Endothelial cell of umbilical vein (primary cell): ENCODE data around the gene PKN3. TPM values are rescaled to one million over a fixed set of nuclear protein-coding genes. Genes with fewer than 3 reads are reported as not detected.

Experiments
- BruUV-seq: library from RNA; stranded (reverse); fragments of 400-500 nt; replicated peaks from 2 replicates; lab custom pipeline; 2021; lab: Mats Ljungman, UMichigan
- CTCF ChIA-PET: fragments of 300-600, 350-600 bp; sonication (Branson Sonifier 250); formaldehyde crosslinking; loops from one replicate; lab custom pipeline; 2021; ENCODE audit warnings: antibody characterized with exemption, inconsistent platforms; lab: Charles Lee
- POLR2A ChIA-PET: fragments of 300-600, 350-600 bp; sonication (Branson Sonifier 250); formaldehyde crosslinking; loops from one replicate; lab custom pipeline; 2021; ENCODE audit warnings: antibody characterized with exemption, inconsistent platforms; lab: Charles Lee
- DNase-seq: peaks from one replicate; pipeline ENCODE4 v3.0.0-alpha.2; 2011; ENCODE audit warnings: low read depth, low spot score
- FAIRE-seq: peaks from 2 replicates; lab custom pipeline; 2011; peaks lifted over from hg19 to GRCh38; lab: Jason Lieb, UNC
- H2AFZ ChIP-seq: 2 replicates; pipeline ENCODE4 v1.6.0; 2012; ENCODE audit warnings: low read depth, low read length, control low read depth, inconsistent platforms
- H3K27ac ChIP-seq: 2 replicates; pipeline ENCODE4 v1.5.1; 2011; ENCODE audit warnings: low read depth, mild to moderate bottlenecking, control low read depth, low read length, moderate library complexity; ENCODE audit not compliant: insufficient read depth
- H3K27me3 ChIP-seq, 2 experiments: 2 replicates each; pipeline versions ENCODE4 v1.6.0 to v1.6.1; 2011; ENCODE audit warnings: low read length in 2 of 2, mixed read lengths in 1 of 2; ENCODE audit not compliant: control insufficient read depth in 2 of 2, insufficient read depth in 2 of 2
- H3K36me3 ChIP-seq, 2 experiments: 2 replicates in 1 of 2; 3 replicates in 1 of 2; pipeline ENCODE4 v1.5.1; 2011; ENCODE audit warnings: low read length in 2 of 2, mild to moderate bottlenecking in 1 of 2, moderate library complexity in 1 of 2; ENCODE audit not compliant: control insufficient read depth in 2 of 2, insufficient read depth in 2 of 2; ENCODE audit errors: extremely low read depth in 1 of 2
- H3K4me1 ChIP-seq: 3 replicates; pipeline ENCODE4 v1.5.1; 2011; ENCODE audit warnings: mild to moderate bottlenecking, low read length; ENCODE audit not compliant: control insufficient read depth, insufficient read depth; ENCODE audit errors: extremely low read depth
- H3K4me2 ChIP-seq: 2 replicates; pipeline ENCODE4 v1.6.1; 2011; ENCODE audit warnings: low read length, control low read depth, mixed read lengths; ENCODE audit not compliant: insufficient read depth
- H3K4me3 ChIP-seq, 3 experiments: fragments of 200-600 bp in 1 of 3; sonication (generic), shearing (Covaris generic) in 1 of 3; replicated peaks in 1 of 3; 2 replicates each; pipeline ENCODE4 v1.5.1; 2011 to 2016; ENCODE audit warnings: control low read depth in 3 of 3, low read length in 3 of 3, mild to moderate bottlenecking in 2 of 3, inconsistent platforms in 1 of 3, low read depth in 1 of 3, moderate library complexity in 1 of 3; ENCODE audit not compliant: insufficient read depth in 1 of 3
- H3K79me2 ChIP-seq: 2 replicates; pipeline ENCODE4 v1.6.0; 2012; ENCODE audit warnings: low read length, inconsistent platforms; ENCODE audit not compliant: control insufficient read depth, insufficient read depth
- H3K9ac ChIP-seq: replicated peaks from 2 replicates; pipeline ENCODE3; 2011; ENCODE audit warnings: low read length, control low read depth; ENCODE audit not compliant: insufficient read depth; ENCODE audit errors: extremely low read depth
- H3K9me1 ChIP-seq: replicated peaks from 3 replicates; pipeline ENCODE4 v1.6.0; 2011; ENCODE audit warnings: mild to moderate bottlenecking, low read length; ENCODE audit not compliant: control insufficient read depth, insufficient read depth; ENCODE audit errors: extremely low read depth
- H3K9me3 ChIP-seq: replicated peaks from 2 replicates; pipeline ENCODE4 v1.5.1; 2012; ENCODE audit warnings: low read length, inconsistent platforms; ENCODE audit not compliant: control insufficient read depth, insufficient read depth
- H4K20me1 ChIP-seq: replicated peaks from 2 replicates; pipeline ENCODE3; 2011; ENCODE audit warnings: mild to moderate bottlenecking, low read length; ENCODE audit not compliant: control insufficient read depth, insufficient read depth; ENCODE audit errors: extremely low read depth
- EZH2 ChIP-seq: IDR thresholded peaks from 2 replicates; pipeline ENCODE4 v1.6.1; 2012; ENCODE audit warnings: borderline replicate concordance, low read depth, mild to moderate bottlenecking, moderate library complexity, low read length, inconsistent platforms; ENCODE audit not compliant: severe bottlenecking
- FOS ChIP-seq: IDR thresholded peaks from 2 replicates; pipeline ENCODE4 v1.6.1; 2011; ENCODE audit warnings: mild to moderate bottlenecking, low read length, moderate library complexity, borderline replicate concordance; ENCODE audit not compliant: insufficient read depth
- GATA2 ChIP-seq: IDR thresholded peaks from 2 replicates; pipeline ENCODE4 v1.7.0; 2011; ENCODE audit warnings: low read depth, mild to moderate bottlenecking, moderate library complexity, mixed read lengths, low read length; ENCODE audit not compliant: insufficient read length, insufficient read depth
- JUN ChIP-seq: IDR thresholded peaks from 2 replicates; pipeline ENCODE4 v1.6.1; 2011; ENCODE audit warnings: borderline replicate concordance, low read depth; ENCODE audit not compliant: insufficient read length, insufficient read depth
- MAX ChIP-seq: IDR thresholded peaks from 2 replicates; pipeline ENCODE4 v1.6.1; 2011; ENCODE audit not compliant: insufficient read depth, insufficient read length
- MYC ChIP-seq: IDR thresholded peaks from one replicate; pipeline ENCODE4 v1.6.1; 2011; ENCODE audit warnings: mild to moderate bottlenecking, low read depth, low read length
- POLR2A ChIP-seq: IDR thresholded peaks from 2 replicates; pipeline ENCODE4 v1.6.1; 2012; ENCODE audit warnings: low read depth, mild to moderate bottlenecking, control low read depth, low read length
- POLR2AphosphoS5 ChIP-seq: IDR thresholded peaks from 2 replicates; pipeline ENCODE4 v1.6.1; 2012; ENCODE audit warnings: low read depth, mild to moderate bottlenecking, control low read depth, low read length, moderate library complexity; ENCODE audit not compliant: insufficient read depth
- dilution Hi-C: fragments of 300-500 bp; cut with MboI; formaldehyde crosslinking; loops from one replicate; pipeline ENCODE4 v1.15.0; 2019; ENCODE audit warnings: low sequenced_read_pairs; ENCODE audit not compliant: extremely low pct_ligation_motif_present
- intact Hi-C: fragments of 100-400 bp; cut with micrococcal nuclease; formaldehyde crosslinking; loops from one replicate; pipeline ENCODE4 v1.10.0; 2022
- polyA plus RNA-seq, 4 experiments: library from polyadenylated mRNA; depleted of rRNA in 3 of 4; stranded (reverse) in 3 of 4; unstranded in 1 of 4; fragments of >200 nt; gene quantifications; 2 replicates each; pipeline versions ENCODE4 v1.2.1 to v1.2.3, GENCODE V29; 2011 to 2012; ENCODE audit warnings: missing spikeins in 1 of 4
- total RNA-seq: library from RNA; stranded (reverse); gene quantifications from 2 replicates; pipeline ENCODE4 v1.2.3, GENCODE V29; 2021
- TF ChIP-seq, protein P1 (sequence below), 2 donors: IDR thresholded peaks; 1 replicate in 1 of 2; 2 replicates in 1 of 2; pipeline ENCODE4 v1.5.1; 2011; ENCODE audit warnings: low read length in 2 of 2, mild to moderate bottlenecking in 2 of 2, moderate library complexity in 2 of 2, control low read depth in 1 of 2, inconsistent platforms in 1 of 2, low read depth in 1 of 2; ENCODE audit not compliant: insufficient read depth in 1 of 2; ENCODE audit errors: extremely low read depth in 1 of 2

The PKN3 gene
- total and polyA plus RNA-seq, 2 donors (not counting 3 experiments of a cell fraction or from before 2014, with no cell fraction given) = 29.5 to 40.4 TPM

DNA sequence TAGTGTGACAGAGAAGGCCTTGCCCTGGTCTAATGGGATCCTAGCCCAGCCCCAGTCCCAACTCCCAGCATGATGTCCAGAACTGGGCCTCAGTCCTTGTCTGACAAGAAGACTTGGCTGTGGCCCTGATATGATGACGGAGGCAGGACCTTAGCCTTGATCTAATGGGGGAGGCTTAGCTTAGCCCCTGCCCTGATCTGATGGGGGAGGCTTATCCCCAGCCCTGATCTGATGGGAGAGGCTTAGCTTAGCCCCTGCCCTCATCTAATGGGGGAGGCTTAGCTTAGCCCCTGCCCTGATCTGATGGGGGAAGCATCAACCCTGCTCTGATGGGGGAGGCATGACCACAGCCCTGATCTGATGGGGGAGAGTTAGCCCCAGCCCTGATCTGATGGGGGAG lies 3.7 kb downstream of the PKN3 start:
- no peak overlapping the region for H3K4me3 ChIP-seq
- no TSS peak for BruUV-seq
- no peak overlapping the region for H3K4me2 ChIP-seq
- H3K79me2 ChIP-seq = peaks cover 10% of the 10 kb centered on the region
- H3K4me1 ChIP-seq = peaks cover 14% of the 10 kb centered on the region
- no peak overlapping the region for H3K27ac ChIP-seq
- TF ChIP-seq POLR2AphosphoS5 (no peak), JUN (no peak), POLR2A (no peak), GATA2 (no peak)
- TF ChIP-seq, protein P1, sequence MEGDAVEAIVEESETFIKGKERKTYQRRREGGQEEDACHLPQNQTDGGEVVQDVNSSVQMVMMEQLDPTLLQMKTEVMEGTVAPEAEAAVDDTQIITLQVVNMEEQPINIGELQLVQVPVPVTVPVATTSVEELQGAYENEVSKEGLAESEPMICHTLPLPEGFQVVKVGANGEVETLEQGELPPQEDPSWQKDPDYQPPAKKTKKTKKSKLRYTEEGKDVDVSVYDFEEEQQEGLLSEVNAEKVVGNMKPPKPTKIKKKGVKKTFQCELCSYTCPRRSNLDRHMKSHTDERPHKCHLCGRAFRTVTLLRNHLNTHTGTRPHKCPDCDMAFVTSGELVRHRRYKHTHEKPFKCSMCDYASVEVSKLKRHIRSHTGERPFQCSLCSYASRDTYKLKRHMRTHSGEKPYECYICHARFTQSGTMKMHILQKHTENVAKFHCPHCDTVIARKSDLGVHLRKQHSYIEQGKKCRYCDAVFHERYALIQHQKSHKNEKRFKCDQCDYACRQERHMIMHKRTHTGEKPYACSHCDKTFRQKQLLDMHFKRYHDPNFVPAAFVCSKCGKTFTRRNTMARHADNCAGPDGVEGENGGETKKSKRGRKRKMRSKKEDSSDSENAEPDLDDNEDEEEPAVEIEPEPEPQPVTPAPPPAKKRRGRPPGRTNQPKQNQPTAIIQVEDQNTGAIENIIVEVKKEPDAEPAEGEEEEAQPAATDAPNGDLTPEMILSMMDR (IDR thresholded peaks at IDR 0.05; ENCODE audit: extremely low read depth in 1 of 2, insufficient read depth in 1 of 2, low read depth in 1 of 2, low read length in 2 of 2) = no peak
- no peaks in the 10 kb centered on the region for H3K9me1 ChIP-seq
- H3K27me3 ChIP-seq = no peaks in the 10 kb centered on the region
- intact Hi-C loops (no loop called here), dilution Hi-C loops (no loop called here)
- H2AFZ ChIP-seq = no peak overlapping the region
- peaks cover 2 to 4% of the 10 kb centered on the region in 2 experiments for H3K36me3 ChIP-seq
- FAIRE-seq = no peak
- POLR2A ChIA-PET = no interaction called here
- CTCF ChIA-PET = no interaction called here
- H3K9me3 ChIP-seq = no peaks in the 10 kb centered on the region
- H3K9ac ChIP-seq = no peak overlapping the region
- H4K20me1 ChIP-seq = no peaks in the 10 kb centered on the region
- no peak for DNase-seq

GRCh38 chr9:128706671-128707381 lies 4.5 kb downstream of the PKN3 start:
- FAIRE-seq = no peak

More at GRCh38 chr9:128706671-128707381, 4.5 kb downstream of the PKN3 start:
- H4K20me1 ChIP-seq = no peaks in the 10 kb centered on the region
- ChIA-PET CTCF (no interaction called here), POLR2A (no interaction called here)
- no peak for DNase-seq
- H3K27me3 ChIP-seq = no peaks in the 10 kb centered on the region
- H3K27ac ChIP-seq = no peak overlapping the region
- no TSS peak for BruUV-seq
- no peaks in the 10 kb centered on the region for H3K9me1 ChIP-seq
- no peak overlapping the region for H2AFZ ChIP-seq
- peaks cover 8% of the 10 kb centered on the region for H3K4me1 ChIP-seq
- H3K79me2 ChIP-seq = peaks cover 10% of the 10 kb centered on the region
- dilution Hi-C loops = no loop called here
- H3K36me3 ChIP-seq = peaks cover 2 to 4% of the 10 kb centered on the region in 2 experiments
- no peaks in the 10 kb centered on the region for H3K9me3 ChIP-seq
- intact Hi-C loops = no loop called here
- TF ChIP-seq EZH2 = no peak
- TF ChIP-seq GATA2 = no peak
- TF ChIP-seq FOS = no peak
- no peak for TF ChIP-seq POLR2A
- no peak for TF ChIP-seq POLR2AphosphoS5
- TF ChIP-seq MYC = no peak
- no peak for TF ChIP-seq JUN
- TF ChIP-seq, protein P1 (IDR thresholded peaks at IDR 0.05; ENCODE audit: extremely low read depth in 1 of 2, insufficient read depth in 1 of 2, low read depth in 1 of 2, low read length in 2 of 2) = no peak
- no peak for TF ChIP-seq MAX
- no peak overlapping the region for H3K4me3 ChIP-seq
- no peak overlapping the region for H3K4me2 ChIP-seq
- H3K9ac ChIP-seq = no peak overlapping the region
